NCI-H446 treated with DMSO at 0.1 percent for 48 hours (cell line): Measurements from ENCODE around the gene RCBTB1.
"Not testable (repeated sequence)": the region's sequence is repeated elsewhere in the genome, so short reads cannot be mapped to it uniquely, and the experiment has no call there.

Experiments used
- DNase-seq: peaks from one replicate; lab custom pipeline; 2025; lab: John Stamatoyannopoulos, UW

Gene RCBTB1

DNA sequence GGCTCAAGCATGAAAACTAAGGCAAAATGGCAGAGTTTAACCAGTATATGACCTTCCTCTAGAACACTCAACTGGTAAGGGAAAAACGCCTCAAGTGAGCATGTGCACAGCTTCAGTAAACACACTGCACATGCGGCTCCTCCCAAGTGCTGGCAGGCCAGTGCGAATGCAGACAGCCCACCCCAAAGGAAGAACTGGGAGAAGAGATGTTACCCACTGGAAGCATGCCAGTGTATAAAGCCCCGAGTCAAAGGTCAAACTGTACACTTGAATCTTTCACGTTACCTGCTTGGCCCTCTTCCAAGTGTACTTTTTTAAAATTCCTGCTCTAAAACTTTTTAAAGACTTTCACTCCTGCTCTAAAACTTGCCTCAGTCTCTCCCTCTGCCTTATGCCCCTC lies 19.2 kb upstream of the RCBTB1 start:
- no peak for DNase-seq

DNA sequence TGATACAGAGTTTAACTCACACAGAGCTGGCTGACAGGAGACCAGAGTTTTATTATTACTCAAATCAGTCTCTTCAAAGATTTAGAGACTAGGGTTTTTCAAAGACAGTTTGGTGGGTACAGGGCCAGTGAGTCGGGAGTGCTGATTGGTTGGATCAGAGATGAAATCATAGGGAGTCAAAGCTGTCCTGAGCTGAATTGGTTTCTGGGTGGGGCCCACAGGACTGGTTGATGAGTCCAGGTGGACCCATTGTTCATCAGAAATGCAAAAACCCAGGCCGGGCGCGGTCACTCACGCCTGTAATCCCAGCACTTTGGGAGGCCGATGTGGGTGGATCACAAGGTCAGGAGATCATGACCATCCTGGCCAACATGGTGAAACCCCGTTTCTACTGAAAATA lies 17.3 kb upstream of the RCBTB1 start:
- DNase-seq, result not testable (repeated sequence)

DNA sequence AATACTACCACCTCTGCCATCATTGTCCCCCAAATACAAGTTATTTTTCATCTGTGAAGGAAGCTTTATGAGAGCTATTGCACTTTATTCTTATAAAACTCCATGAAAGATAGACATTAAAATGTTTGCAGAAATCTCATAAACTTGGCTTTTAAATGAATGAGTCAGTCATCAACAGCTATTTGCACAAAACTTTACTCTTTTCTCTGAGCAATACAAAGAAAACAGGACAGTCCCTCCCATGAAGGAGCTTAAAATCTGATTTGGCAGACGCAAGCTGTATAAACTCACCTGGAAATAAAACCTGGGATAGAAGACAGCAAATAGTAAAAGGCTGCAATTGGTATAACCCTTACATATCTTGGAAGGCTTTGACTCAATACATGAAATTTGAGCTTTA lies 16.6 kb upstream of the RCBTB1 start:
- DNase-seq, result no peak

DNA sequence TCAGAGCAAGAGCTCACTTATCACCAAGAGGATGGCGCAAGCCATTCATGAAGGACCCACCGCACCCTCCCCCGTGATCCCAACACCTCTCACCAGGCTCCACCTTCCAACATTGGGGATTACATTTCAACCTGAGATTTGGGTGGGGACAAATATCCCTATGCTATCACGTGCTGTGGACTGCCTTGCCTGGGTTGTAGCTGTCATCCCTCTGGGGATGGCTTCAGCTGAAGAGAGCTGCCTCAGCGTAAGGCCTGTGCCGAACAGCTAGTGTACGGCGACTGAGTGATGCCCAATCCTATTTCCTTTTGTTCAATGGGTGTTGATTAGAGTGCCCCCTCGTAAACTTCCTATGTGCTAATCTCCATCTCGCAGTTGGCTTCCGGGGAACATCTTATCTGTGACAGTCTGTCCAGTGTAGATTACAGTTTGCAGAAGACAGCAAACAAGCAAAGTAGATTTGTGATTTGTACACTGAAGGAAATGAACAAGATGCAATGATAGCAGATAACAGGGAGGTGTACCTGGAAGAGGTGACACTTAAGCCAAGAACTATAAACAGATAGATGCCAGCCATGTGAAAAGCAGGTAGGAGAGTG lies 11.8 kb upstream of the RCBTB1 start:
- DNase-seq, result no peak

DNA sequence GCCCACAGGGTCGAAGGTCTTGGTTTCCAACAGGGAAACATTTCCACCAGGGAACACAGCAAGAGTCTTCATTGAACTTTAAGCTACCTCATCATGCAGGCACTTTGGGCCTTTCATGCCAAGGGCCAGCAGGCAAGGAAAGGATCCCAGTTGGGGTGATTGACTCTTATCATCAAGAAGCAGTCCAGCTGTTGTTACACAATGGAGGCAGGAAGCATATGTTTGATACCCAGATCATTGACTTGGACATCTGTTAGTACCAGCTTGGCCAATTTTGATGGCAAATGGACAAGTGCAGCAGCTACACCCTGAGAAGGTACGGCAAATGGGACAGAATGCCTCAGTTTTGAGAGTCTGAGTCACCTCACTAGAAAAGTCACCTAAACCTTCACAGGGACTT lies 10.9 kb upstream of the RCBTB1 start:
- DNase-seq, result no peak

DNA sequence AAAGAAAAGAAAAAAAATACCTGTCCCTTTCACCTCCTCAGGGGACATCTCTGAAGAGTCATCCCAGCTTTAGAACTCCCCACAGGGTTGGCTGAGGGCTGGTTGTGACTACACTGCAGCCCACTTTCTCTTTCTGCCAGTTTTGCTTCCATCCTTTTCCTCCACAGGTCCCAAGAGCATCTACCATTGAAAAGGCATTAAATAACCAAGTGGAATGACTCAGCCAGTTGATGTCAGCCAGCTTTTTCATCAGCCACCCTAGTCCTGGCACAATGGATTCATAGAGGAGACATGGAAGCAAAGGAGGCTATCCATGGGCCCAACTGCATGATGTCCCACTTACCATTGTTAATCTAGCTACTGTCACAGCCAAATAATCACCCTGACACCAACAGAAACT lies 9.2 kb upstream of the RCBTB1 start:
- no peak for DNase-seq

DNA sequence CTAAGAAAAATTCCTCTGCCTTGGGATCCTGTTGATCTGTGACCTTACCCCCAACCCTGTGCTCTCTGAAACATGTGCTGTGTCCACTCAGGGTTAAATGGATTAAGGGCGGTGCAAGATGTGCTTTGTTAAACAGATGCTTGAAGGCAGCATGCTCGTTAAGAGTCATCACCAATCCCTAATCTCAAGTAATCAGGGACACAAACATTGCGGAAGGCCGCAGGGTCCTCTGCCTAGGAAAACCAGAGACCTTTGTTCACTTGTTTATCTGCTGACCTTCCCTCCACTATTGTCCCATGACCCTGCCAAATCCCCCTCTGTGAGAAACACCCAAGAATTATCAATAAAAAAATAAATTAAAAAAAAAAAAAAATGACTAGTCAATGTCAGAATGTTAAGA lies 8.5 kb upstream of the RCBTB1 start:
- not testable (repeated sequence) for DNase-seq

DNA sequence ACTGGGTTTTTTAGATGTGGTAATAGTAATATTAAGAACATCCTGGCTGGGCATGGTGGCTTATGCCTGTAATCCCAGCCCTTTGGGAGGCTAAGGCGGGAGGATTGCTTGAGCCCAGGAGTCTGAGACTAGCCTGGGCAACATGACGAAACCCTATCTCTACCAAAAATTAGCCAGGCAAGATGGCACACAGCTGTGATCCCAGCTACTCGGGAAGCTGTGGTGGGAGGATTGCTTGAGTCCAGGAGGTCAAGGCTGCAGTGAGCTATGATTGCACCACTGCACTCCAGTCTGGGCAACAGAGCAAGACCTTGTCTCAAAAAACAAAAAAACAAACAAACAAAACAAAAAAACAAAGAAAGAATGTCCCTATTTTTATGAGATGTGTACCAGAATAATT lies 5.4 kb upstream of the RCBTB1 start:
- not testable (repeated sequence) for DNase-seq

DNA sequence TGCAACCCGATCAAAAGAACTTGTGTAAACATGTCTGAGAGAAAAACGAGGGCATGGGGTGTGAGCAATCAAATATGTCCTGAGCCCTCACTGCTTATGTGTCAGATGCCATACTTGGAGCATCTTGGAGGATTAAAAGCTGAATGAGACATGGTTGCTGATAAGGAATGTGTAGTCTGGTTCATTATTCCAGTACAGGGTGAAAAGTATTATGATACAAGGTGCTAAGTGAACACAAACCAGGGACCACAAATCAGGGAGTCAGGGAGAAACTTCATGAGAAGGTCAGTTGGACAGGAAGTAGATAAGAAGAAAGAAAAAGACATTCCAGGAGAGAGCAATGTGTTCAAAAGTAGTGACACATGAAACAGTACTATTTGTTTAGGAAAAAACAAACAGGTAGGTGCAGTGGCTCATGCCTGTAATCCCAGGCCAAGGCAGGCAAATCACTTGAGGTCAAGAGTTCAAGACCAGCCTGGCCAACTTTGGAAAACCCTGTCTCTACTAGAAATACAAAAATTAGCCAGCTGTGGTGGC lies 2.0 kb upstream of the RCBTB1 start:
- DNase-seq, result no peak

DNA sequence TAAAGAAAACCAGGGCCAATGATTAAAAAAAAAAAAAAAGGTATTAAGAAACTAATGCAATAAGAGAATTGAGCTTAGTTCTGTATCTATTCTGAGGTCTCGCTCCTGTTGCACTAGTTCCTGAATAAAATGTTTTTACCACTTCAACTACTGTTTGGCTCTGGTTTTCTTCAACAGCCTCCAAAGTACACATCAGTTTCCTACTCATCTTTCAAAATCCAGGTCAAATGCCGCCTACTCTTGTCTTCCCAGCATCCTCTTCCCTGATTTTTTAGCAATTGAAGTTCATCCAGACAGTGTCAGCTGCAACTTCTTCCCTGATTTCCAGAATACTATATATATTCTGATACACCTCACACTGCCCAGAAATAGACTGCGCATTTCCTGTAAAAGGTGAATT lies 1.4 kb upstream of the RCBTB1 start:
- DNase-seq, result no peak

DNA sequence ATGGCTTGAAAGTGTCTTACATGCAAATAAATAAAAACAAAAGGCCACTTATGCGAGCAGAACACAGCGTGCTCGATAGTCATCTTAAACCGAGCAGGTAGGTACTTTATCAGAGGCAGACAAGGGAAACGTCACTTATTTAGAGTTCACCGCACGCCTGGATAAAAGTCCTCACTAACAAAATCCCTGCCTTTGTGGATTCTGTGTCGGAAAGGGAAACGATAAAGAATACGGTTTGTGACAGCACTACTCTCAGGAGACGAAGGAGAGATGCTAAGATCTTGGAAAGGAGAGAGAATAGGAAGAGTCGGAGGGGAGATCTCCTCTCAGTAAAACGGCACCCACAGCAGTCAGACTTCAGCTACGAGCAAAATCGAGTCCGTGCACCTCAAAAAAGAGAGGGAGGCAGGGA lies 581 bp downstream of the RCBTB1 start:
- DNase-seq, result no peak

DNA sequence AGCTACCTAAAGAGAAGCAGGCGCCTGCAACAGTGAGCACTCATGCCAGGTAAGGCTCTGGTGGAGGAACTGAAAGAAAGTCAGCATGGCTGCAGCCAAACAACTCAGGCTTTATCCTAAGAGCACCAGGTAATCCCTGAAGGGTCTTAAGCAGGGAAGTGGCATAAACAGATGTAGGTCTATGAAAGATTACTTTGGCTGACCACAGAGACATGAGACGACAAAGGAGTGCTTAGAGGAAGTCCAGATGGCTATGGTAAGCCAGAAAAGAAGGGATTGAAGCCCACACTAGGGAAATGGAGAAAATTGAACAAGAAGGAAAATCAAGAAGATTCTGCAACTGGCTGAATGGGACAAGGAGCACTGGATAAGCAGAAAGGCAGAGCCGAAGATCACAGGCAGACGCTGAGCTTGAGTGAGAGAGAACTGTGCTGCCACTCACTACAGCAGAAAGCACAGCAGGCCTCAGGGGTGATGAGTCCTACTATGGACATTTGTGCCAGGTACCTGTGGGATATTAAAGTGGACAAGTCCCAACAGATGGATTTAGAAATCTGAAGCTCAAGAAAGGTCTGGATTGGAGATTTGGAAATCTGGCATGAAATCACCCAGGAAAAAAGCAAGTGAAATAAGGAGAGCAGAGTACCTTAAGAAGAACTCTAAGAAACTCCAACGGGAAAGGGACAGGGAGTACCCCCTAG lies 4.2 kb downstream of the RCBTB1 start:
- DNase-seq, result no peak

DNA sequence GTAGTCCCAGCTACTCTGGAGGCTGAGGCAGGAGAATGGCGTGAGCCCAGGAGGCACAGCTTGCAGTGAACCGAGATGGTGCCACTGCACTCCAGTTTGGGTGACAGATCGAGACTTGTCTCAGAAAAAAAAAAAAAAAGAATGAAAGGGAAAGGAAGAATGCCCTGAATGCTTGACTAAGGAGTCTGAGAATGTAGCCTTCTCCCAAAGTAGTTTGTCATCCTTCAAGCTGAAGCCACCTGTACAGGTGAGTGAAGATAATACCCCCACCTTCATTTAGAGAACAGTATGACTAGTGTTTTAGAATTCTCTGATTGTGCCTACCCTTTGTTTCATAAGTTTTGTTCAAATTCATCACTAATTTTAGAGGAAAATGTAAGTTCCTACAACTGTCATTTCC lies 5.9 kb downstream of the RCBTB1 start:
- DNase-seq, result no peak

DNA sequence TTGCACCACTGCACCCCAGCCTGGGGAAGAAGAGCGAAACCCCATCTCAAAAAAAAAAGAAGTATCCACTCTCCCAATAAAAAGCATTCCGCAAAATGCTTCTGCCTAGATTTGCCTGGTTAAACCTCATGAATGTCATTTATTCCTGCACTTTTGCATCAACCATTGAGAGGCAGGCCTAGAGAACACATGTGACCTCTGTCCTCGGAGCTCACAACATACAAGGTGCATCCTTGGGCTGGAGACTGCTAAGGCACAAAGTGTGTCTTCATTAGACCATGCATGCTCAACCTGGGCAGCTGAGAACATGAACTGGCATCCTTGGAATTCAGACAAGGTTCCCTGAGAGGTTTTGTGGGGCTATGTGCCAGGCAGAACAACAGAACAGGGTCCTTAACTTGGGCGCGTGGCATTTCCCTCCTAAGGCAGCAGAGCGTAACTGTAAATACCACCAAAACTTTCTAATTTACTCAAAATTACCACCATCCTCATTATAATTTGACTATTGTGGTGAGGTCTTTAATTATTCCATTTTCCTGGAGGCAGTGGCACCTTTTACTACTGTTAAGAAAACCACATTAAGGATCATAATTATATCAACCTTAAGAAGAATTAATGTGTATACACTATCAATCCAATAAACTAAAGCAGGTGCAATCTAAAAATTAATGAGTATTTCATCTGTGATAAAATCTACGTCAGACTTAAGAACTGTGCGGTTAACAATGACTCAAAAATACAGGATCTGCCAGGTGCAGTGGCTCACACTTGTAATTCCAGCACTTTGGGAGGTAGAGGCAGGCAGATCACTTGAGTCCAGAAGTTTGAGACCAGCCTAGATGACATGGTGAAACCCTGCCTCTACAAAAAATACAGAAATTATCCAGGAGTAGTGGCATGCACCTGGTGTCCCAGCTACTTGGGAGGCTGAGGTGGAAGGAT lies 13.8 kb downstream of the RCBTB1 start:
- no peak for DNase-seq

DNA sequence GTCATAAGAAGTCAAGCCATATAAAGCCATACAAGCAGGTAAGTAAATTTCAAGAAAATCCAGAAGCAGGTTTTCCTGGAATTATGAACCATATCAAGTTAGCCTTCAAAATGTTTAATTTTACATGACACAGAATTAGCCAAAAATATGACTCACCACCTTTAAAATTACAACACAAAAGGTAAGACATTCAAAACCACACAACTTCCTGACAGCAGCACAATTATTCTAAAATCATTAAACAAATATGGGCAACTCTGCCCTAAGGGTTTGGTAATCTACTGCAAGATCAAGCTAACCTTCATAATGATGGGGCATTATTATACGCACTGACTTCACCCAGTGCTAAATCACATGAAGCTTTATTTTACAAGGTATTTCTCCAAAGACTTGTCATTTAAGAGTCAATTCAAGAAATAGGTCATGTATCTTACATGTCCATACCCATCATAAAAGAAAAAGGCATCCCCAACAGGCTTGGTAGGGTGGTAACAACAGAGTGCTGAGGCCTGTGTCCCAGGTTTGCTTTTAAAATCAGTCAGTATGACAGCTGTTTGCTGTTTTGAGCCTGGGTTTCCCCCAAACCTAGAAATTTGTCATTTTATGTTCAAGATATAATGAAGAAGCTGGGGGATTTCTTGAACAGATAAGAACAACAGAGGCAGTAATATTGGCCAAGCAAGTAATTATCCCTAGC lies 15.2 kb downstream of the RCBTB1 start:
- DNase-seq, result no peak

DNA sequence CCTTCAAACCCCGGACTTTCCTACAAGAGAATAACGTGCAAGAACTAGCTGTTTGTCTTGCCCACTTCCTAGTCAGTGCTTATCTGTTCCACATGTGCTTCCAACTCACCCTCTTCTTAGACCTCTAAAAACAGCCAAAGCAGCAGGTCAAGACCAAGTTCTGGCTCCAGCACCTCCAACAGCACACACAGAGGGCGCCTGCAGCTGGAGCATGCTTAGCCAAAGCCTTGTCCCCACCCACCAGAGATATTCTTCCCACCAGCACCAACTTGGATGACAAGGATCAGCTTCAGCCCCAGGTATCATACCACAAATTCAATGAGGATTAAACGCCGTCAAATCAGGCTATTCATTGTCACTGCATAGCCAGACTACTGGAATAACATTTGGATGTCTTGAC lies 17.9 kb downstream of the RCBTB1 start:
- DNase-seq, result no peak

DNA sequence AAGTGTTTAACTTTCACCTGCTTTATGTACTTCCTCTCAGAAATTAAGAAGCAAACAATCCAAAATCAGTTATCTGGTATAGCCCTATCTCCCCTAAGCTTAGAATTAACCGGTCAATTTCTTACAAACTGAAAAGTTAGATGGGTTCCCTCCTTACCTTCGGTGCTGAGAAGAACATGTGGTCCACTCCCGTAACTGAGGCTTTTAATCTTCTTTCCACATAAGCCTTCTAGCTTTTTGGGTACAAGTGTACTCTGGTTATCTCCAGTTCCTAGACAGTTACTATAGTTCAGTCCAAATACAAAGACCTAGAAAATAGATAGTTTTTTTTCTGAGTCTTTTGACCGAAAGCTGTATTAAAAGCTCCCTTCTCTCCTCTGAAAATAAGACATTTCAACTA lies 18.9 kb downstream of the RCBTB1 start:
- no peak for DNase-seq

DNA sequence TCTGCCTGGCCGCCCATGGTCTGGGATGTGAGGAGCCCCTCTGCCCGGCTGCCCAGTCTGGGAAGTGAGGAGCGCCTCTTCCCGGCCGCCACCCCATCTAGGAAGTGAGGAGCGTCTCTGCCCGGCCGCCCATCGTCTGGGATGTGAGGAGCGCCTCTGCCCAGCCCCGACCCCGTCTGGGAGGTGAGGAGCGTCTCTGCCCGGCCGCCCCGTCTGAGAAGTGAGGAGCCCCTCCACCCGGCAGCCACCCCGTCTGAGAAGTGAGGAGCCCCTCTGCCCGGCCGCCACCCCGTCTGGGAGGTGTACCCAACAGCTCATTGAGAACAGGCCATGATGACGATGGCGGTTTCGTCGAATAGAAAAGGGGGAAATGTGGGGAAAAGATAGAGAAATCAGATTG lies 19.9 kb downstream of the RCBTB1 start:
- DNase-seq, result not testable (repeated sequence)

DNA sequence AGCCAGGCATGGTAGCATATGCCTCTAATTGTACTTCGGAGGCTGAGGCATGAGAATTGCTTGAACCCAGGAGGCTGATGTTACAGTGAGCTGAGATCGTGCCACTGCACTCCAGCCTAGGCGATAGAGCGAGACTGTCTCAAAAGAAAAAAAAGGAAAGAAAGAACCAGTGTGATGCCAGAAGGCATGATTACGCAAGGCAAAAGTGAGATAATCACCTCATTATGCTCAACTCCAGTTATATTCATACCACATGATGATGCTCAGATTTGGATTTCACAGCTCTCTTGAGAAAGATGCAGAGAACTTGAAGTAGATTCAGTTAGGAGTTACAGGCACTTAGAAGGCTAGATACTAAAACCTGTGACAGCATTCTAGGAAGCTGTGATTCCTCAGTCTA lies 21.8 kb downstream of the RCBTB1 start:
- no peak for DNase-seq

DNA sequence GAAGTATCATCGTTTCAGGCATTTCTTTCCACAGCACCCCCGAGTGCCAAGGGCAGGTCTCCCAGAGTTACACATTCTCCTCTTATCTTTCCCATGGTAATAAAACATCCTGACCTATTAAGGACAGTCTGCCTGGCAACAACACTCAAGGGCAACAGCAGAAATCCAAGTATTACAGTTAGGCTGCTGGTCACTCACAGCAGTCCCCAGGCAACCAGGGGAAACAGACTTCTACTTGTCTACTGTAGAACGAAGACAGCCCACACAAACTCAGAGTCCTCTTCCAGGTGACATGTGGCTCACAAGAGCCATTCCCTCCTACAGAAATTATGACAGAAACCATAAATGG lies 24.3 kb downstream of the RCBTB1 start:
- no peak for DNase-seq

DNA sequence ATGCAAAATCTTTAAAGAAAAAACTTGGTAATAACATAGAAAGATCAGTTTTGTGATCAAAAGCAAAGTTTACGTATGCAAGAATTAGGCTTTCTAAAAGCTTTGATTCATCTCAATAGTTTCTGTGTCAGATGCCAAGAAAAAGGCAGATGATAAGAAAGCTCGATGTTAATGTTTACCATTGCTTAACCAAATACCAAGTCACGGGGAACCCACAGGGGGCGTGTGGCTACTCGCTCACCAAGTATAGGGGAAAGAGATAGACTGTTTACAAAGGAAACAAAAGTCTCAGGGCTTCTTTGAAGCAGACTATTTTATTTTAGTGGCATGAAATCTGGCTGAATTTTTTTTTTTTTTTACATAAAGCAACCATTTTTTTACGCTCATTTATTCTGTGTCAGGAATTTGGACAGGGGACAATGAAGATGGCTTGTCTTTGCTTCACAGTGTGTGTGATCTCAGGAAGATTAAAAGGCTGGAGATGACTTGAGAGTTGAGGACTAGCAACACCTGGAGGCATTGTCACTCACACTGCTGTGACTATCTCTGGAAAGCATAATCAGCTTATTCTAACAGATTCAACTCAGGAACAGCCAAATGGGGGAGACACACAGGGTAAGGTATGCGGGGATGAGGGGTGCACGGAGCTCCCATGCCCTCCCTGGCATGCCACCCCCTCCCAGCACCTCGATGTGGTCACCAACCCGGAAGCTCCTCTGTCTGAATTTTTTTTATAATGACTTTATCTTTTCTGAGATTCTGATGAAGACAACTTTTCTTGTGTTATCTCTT lies 24.9 kb downstream of the RCBTB1 start:
- DNase-seq, result no peak
